Islet precursor cell (in vitro differentiated cells): ENCODE measurements around the gene RASIP1.

Experiments used
- DNase-seq: peaks from one replicate; pipeline ENCODE4 v3.0.0-alpha.2; 2018

The RASIP1 gene

DNA sequence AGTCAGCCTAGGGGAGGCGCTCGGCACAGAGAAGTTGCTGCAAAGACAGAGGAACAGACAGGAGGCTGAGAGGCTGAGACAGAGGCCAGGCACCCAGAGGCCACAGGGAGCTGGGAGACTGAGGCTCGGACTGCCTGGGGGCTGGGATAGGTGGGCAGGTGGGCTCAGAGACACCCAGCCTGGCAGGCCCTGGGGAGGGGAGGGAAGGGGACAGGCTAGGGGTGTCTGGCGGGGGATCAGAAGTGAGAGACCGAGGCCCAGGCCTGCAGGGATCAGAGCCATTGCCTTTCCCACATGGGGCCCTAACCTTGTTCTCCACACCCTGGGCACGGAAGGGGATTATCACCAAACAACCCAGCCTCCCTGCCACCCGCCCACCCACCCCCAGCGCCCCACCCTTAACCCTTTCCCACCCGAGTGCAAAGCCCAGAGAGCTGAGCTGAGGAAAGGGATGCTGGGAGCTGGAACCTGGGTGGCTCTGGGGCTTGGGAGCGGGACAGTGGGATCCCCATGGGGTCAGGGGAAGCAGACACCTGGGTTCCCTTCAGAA lies 68.9 kb downstream of the RASIP1 start:
- no peak for DNase-seq

DNA sequence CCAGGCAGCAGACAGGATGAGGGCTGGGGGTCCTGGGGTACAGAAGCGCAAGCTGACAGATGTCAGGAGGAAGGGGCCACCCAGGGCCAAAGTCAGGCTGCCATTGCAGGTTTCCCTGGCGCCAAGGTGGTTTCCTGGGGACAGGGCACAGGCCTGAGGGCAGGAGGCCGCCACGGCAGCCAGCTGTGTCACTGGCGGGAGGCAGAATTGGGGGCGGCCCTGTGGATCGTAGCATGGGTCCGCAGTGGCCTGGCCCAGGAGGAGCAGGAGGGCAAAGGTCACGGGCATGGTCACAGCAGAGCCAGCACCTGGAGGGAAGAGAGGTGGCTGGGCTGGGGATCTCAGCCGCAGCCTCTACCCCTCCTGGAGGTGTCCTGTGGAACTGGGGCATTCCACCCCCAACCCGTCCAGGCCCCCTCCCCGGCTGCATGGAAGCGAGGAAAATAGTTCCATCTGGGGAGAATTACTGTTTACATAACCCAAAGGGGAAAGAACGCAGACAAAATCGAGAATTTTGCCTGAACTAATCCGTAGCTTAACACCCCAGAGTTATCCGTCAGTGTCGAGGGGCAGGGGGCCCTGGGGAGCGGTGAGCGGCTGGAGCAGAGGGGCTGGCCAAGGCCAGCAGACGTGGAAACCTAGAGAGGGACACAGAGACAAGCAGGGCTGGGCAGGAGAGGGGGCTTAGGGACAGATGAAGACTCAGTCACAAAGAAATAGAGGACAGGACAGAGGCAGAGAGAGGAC lies 69.5 kb downstream of the RASIP1 start:
- DNase-seq: no peak
